BLaER1 treated with 17β-estradiol and CSF1 and Interleukin-3, amounts not matched to agents 10 nM and 100 nM (cell line): ENCODE measurements around the gene MMEL1.
"Not testable (repeated sequence)": the region's sequence is repeated elsewhere in the genome, so short reads cannot be mapped to it uniquely, and the experiment has no call there.

ENCODE experiments used
- H3K27ac ChIP-seq, 11 experiments: shearing (Covaris generic); formaldehyde crosslinking; 2 replicates each; pipeline ENCODE4 v1.8.1; 2022
- H3K27me3 ChIP-seq, 11 experiments: shearing (Covaris generic); formaldehyde crosslinking; 2 replicates each; pipeline ENCODE4 v1.8.1; 2022
- H3K36me3 ChIP-seq, 11 experiments: shearing (Covaris generic); formaldehyde crosslinking; 2 replicates each; pipeline ENCODE4 v1.8.1; 2022
- H3K4me1 ChIP-seq, 10 experiments: shearing (Covaris generic); formaldehyde crosslinking; 2 replicates each; pipeline ENCODE4 v1.8.1; 2022
- H3K4me2 ChIP-seq, 11 experiments: shearing (Covaris generic); formaldehyde crosslinking; 2 replicates each; pipeline ENCODE4 v1.8.1; 2022
- H3K4me3 ChIP-seq, 10 experiments: shearing (Covaris generic); formaldehyde crosslinking; 2 replicates each; pipeline ENCODE4 v1.8.1; 2022
- H3K9ac ChIP-seq, 11 experiments: shearing (Covaris generic); formaldehyde crosslinking; 2 replicates each; pipeline ENCODE4 v1.8.1; 2022
- H3K9me3 ChIP-seq, 11 experiments: shearing (Covaris generic); formaldehyde crosslinking; replicated peaks in 1 of 11; 2 replicates each; pipeline ENCODE4 v1.8.1; 2022
- H4K20me1 ChIP-seq, 11 experiments: shearing (Covaris generic); formaldehyde crosslinking; 2 replicates each; pipeline ENCODE4 v1.8.1; 2022
- Cebpa-rat ChIP-seq, 11 experiments: shearing (Covaris generic); IDR thresholded peaks; 2 replicates each; pipeline ENCODE4 v1.8.1; 2022

The MMEL1 gene

GRCh38 chr1:2632561-2633361 lies at the start of gene MMEL1:
MMEL1 (minus strand) TSS chr1:2633016; CDS start chr1:2629484, 3,532 bp downstream.
- Histone ChIP-seq H3K27ac (no peak within 1 kb of the TSS), H3K4me1 (peaks cover 8 to 24% (median 18%) of the 10 kb centered on the region in 10 experiments; a peak in 15 of 20 replicates), H3K27me3 (peaks cover 25 to 43% (median 30%) of the 10 kb centered on the region in 11 experiments), H3K36me3 (no peaks in the 10 kb centered on the region), H4K20me1 (peaks cover 0 to 23% (median 0%) of the 10 kb centered on the region in 11 experiments; a peak in 5 of 22 replicates), H3K4me3 (no peak within 1 kb of the TSS), H3K9ac (no peak within 1 kb of the TSS), H3K9me3 (peaks cover 26 to 41% (median 33%) of the 10 kb centered on the region in 11 experiments), H3K4me2 (peak within 1 kb of the TSS; percentile 5 to 60 (median 45); a peak in 17 of 22 replicates)
- no peak for TF ChIP-seq Cebpa-rat (IDR thresholded peaks at IDR 0.05)

GRCh38 chr1:2676726-2677125 lies 43.9 kb upstream of the MMEL1 start:
- H3K27me3 ChIP-seq: peaks cover 0 to 28% (median 12%) of the 10 kb centered on the region in 11 experiments; a peak in 14 of 22 replicates
- H3K36me3 ChIP-seq, H3K9ac ChIP-seq, H3K4me1 ChIP-seq, H3K4me3 ChIP-seq, H3K9me3 ChIP-seq, H4K20me1 ChIP-seq, H3K27ac ChIP-seq, H3K4me2 ChIP-seq: not testable (repeated sequence)

GRCh38 chr1:2671656-2672055 lies 38.8 kb upstream of the MMEL1 start:
- not testable (repeated sequence) for H3K27ac ChIP-seq, H3K4me3 ChIP-seq, H3K4me1 ChIP-seq, H3K9ac ChIP-seq, H3K9me3 ChIP-seq, H3K36me3 ChIP-seq, H3K4me2 ChIP-seq, H4K20me1 ChIP-seq
- H3K27me3 ChIP-seq: peaks cover 0 to 19% (median 11%) of the 10 kb centered on the region in 11 experiments; a peak in 13 of 22 replicates

DNA sequence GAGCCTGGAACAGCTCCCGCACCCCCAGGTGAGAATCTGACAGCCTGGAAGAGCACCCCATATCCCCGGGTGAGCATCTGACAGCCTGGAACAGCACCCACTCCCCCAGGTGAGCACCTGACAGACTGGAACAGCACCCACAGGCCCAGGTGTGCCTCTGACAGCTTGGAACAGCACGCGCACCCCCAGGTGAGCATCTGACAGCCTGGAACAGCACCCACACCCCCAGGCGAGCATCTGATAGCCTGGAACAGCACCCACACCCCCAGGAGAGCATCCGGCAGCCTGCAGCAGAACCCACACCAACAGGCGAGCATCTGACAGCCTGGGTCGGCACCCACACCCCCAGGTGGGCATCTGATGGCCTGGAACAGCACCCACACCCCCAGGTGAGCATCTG lies 27.0 kb upstream of the MMEL1 start:
- not testable (repeated sequence) for H3K9me3 ChIP-seq, H3K4me1 ChIP-seq, H3K4me2 ChIP-seq, H3K9ac ChIP-seq, H3K36me3 ChIP-seq, H3K4me3 ChIP-seq, H3K27ac ChIP-seq
- Histone ChIP-seq H3K27me3 (peaks cover 25 to 37% (median 33%) of the 10 kb centered on the region in 11 experiments), H4K20me1 (peaks cover 0 to 31% (median 18%) of the 10 kb centered on the region in 11 experiments; a peak in 17 of 22 replicates)

DNA sequence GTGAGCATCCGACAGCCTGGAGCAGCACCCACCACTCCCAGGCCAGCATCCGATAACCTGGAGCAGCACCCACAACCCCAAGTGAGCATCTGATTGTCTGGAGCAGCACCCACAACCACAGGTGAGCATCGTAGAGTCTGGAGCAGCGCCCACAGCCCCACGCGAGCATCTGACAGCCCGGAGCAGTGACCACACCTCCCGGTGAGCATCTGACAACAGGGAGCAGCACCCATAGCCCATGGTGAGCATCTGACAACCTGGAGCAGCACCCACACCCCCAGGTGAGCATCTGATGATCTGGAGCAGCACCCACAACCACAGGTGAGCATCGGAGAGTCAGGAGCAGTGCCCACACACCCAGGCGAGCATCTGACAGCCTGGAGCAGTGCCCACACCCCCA lies 25.1 kb upstream of the MMEL1 start:
- H3K4me2 ChIP-seq, H3K27ac ChIP-seq, H3K36me3 ChIP-seq, H3K9ac ChIP-seq, H3K9me3 ChIP-seq, H3K4me1 ChIP-seq, H3K4me3 ChIP-seq: not testable (repeated sequence)
- H4K20me1 ChIP-seq: peaks cover 0 to 50% (median 37%) of the 10 kb centered on the region in 11 experiments; a peak in 17 of 22 replicates
- H3K27me3 ChIP-seq: peaks cover 44 to 56% (median 52%) of the 10 kb centered on the region in 11 experiments

DNA sequence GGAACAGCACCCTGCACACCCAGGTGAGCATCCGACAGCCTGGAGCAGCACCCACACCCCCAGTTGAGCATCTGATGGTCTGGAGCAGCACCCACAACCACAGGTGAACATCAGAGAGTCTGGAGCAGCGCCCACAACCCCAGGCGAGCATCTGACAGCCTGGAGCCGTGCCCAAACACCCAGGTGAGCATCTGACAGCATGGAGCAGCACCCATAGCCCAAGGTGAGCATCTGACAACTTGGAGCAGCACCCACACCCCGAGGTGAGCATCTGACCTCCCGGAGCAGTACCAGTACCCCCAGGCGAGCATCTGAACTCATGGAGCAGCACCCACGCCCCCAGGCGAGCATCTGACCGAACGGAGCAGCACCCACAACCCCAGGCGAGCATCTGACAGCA lies 24.3 kb upstream of the MMEL1 start:
- Histone ChIP-seq H4K20me1 (peaks cover 0 to 58% (median 45%) of the 10 kb centered on the region in 11 experiments; a peak in 17 of 22 replicates), H3K27me3 (peaks cover 52 to 64% (median 60%) of the 10 kb centered on the region in 11 experiments)
- not testable (repeated sequence) for H3K4me1 ChIP-seq, H3K36me3 ChIP-seq, H3K9ac ChIP-seq, H3K9me3 ChIP-seq, H3K4me3 ChIP-seq, H3K27ac ChIP-seq, H3K4me2 ChIP-seq

GRCh38 chr1:2655598-2656434 lies 23.0 kb upstream of the MMEL1 start:
- not testable (repeated sequence) for H3K9me3 ChIP-seq, H3K4me3 ChIP-seq, H3K9ac ChIP-seq, H3K4me1 ChIP-seq, H3K27ac ChIP-seq, H3K36me3 ChIP-seq, H3K4me2 ChIP-seq
- Histone ChIP-seq H3K27me3 (peaks cover 65 to 77% (median 73%) of the 10 kb centered on the region in 11 experiments), H4K20me1 (peaks cover 0 to 68% (median 48%) of the 10 kb centered on the region in 11 experiments; a peak in 17 of 22 replicates)

DNA sequence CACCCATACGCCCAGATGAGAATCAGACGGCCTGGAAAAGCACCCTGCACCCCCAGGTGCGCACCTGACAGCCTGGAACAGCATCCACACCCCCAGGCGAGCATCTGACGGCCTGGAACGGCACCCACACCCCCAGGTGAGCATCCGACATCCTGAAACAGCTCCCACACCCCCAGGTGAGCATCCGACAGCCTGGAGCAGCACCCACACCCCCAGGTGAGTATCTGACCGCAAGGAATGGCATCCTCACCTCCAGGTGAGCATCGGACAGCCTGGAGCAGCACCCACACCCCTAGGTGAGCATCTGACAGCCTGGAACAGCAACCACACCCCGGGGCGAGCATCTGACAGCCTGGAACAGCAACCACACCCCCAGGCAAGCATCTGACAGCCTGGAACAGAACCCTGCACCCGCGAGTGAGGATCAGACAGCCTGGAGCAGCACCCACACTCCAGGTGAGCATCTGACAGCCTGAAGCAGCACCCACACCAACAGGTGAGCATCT lies 21.7 kb upstream of the MMEL1 start:
- H3K27ac ChIP-seq, H3K36me3 ChIP-seq, H3K4me1 ChIP-seq, H3K9me3 ChIP-seq, H3K4me2 ChIP-seq, H3K4me3 ChIP-seq, H3K9ac ChIP-seq: not testable (repeated sequence)
- H4K20me1 ChIP-seq: peaks cover 0 to 67% (median 48%) of the 10 kb centered on the region in 11 experiments; a peak in 17 of 22 replicates
- peaks cover 74 to 81% (median 77%) of the 10 kb centered on the region in 11 experiments for H3K27me3 ChIP-seq

DNA sequence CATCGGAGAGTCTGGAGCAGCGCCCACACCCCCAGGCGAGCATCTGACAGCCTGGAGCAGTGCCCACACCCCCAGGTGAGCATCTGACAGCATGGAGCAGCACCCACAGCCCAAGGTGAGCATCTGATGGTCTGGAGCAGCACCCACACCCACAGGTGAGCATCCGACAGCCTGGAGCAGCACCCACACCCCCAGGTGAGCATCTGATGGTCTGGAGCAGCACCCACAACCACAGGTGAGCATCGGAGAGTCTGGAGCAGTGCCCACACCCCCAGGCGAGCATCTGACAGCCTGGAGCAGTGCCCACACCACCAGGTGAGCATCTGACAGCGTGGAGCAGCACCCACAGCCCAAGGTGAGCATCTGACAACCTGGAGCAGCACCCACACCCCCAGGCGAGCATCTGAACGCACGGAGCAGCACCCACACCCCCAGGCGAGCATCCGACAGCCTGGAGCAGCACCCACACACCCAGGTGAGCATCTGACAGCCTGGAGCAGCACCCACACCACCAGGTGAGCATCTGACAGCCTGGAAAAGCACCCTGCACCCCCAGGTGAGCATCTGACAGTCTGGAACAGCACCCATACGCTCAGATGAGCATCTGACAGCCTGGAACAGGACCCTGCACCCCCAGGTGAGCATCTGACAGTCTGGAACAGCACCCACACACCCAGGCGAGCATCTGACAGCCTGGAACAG lies 21.1 kb upstream of the MMEL1 start:
- Histone ChIP-seq H4K20me1 (peaks cover 0 to 67% (median 48%) of the 10 kb centered on the region in 11 experiments; a peak in 17 of 22 replicates), H3K27me3 (peaks cover 80 to 87% (median 83%) of the 10 kb centered on the region in 11 experiments)
- H3K9ac ChIP-seq, H3K36me3 ChIP-seq, H3K4me3 ChIP-seq, H3K4me1 ChIP-seq, H3K27ac ChIP-seq, H3K4me2 ChIP-seq, H3K9me3 ChIP-seq: not testable (repeated sequence)

GRCh38 chr1:2652926-2653571 lies 20.2 kb upstream of the MMEL1 start:
- H3K9me3 ChIP-seq: peaks cover 9 to 14% (median 12%) of the 10 kb centered on the region in 11 experiments
- not testable (repeated sequence) for H3K9ac ChIP-seq, H3K4me3 ChIP-seq, H3K27ac ChIP-seq, H3K4me1 ChIP-seq, H3K4me2 ChIP-seq, H3K36me3 ChIP-seq
- H3K27me3 ChIP-seq: peaks cover 88 to 93% (median 91%) of the 10 kb centered on the region in 11 experiments
- H4K20me1 ChIP-seq: peaks cover 0 to 66% (median 47%) of the 10 kb centered on the region in 11 experiments; a peak in 17 of 22 replicates

- H4K20me1 ChIP-seq: peaks cover 0 to 61% (median 44%) of the 10 kb centered on the region in 11 experiments; a peak in 17 of 22 replicates
- not testable (repeated sequence) for H3K4me1 ChIP-seq, H3K4me2 ChIP-seq, H3K36me3 ChIP-seq, H3K9ac ChIP-seq, H3K4me3 ChIP-seq, H3K27ac ChIP-seq
- H3K9me3 ChIP-seq: peaks cover 16 to 21% (median 19%) of the 10 kb centered on the region in 11 experiments
- peaks cover 91 to 94% (median 92%) of the 10 kb centered on the region in 11 experiments for H3K27me3 ChIP-seq
Observed at GRCh38 chr1:2652152-2652925, 19.5 kb upstream of the MMEL1 start.
